Measurements from ENCODE around the gene CENPK.

CENPK gene

GRCh38 chr5:65539827-65540226 is 23.1 kb downstream of the CENPK start:
- no peak for TF ChIP-seq FOXP2 (optimal IDR thresholded peaks at IDR 0.05; ENCODE audit: borderline replicate concordance, extremely low read depth, extremely low read length, insufficient read depth)
- TF ChIP-seq SIN3A (IDR thresholded peaks at IDR 0.05; ENCODE audit: borderline replicate concordance, insufficient read depth, low read length): no peak
- TF ChIP-seq TAF1 (IDR thresholded peaks at IDR 0.05; ENCODE audit: borderline replicate concordance, insufficient read depth, low read length): no peak
- TF ChIP-seq POLR2AphosphoS5 (IDR thresholded peaks at IDR 0.05; ENCODE audit: low read depth, low read length): no peak
- TF ChIP-seq REST (IDR thresholded peaks at IDR 0.05; ENCODE audit: insufficient read depth in 1 of 2, low read depth in 2 of 2, low read length in 2 of 2): no peak

- TF ChIP-seq FOXP2 (optimal IDR thresholded peaks at IDR 0.05; ENCODE audit: borderline replicate concordance, extremely low read depth, extremely low read length, insufficient read depth) (no peak), POLR2AphosphoS5 (IDR thresholded peaks at IDR 0.05; ENCODE audit: low read depth, low read length) (no peak), REST (IDR thresholded peaks at IDR 0.05; ENCODE audit: insufficient read depth in 1 of 2, low read depth in 2 of 2, low read length in 2 of 2) (no peak)
Observed at GRCh38 chr5:65535529-65535987, 27.4 kb downstream of the CENPK start.

- TF ChIP-seq FOXP2 (optimal IDR thresholded peaks at IDR 0.05; ENCODE audit: borderline replicate concordance, extremely low read depth, extremely low read length, insufficient read depth) (no peak), SIN3A (IDR thresholded peaks at IDR 0.05; ENCODE audit: borderline replicate concordance, insufficient read depth, low read length) (no peak), TAF1 (IDR thresholded peaks at IDR 0.05; ENCODE audit: borderline replicate concordance, insufficient read depth, low read length) (no peak), POLR2AphosphoS5 (IDR thresholded peaks at IDR 0.05; ENCODE audit: low read depth, low read length) (no peak), REST (IDR thresholded peaks at IDR 0.05; ENCODE audit: insufficient read depth in 1 of 2, low read depth in 2 of 2, low read length in 2 of 2) (no peak)
Observed at GRCh38 chr5:65530904-65531303, 32.1 kb downstream of the CENPK start.

GRCh38 chr5:65525726-65526125 is 37.2 kb downstream of the CENPK start:
- TF ChIP-seq REST (IDR thresholded peaks at IDR 0.05; ENCODE audit: insufficient read depth in 1 of 2, low read depth in 2 of 2, low read length in 2 of 2): no peak
- no peak for TF ChIP-seq POLR2AphosphoS5 (IDR thresholded peaks at IDR 0.05; ENCODE audit: low read depth, low read length)
- no peak for TF ChIP-seq SIN3A (IDR thresholded peaks at IDR 0.05; ENCODE audit: borderline replicate concordance, insufficient read depth, low read length)
- no peak for TF ChIP-seq FOXP2 (optimal IDR thresholded peaks at IDR 0.05; ENCODE audit: borderline replicate concordance, extremely low read depth, extremely low read length, insufficient read depth)
- no peak for TF ChIP-seq TAF1 (IDR thresholded peaks at IDR 0.05; ENCODE audit: borderline replicate concordance, insufficient read depth, low read length)

Data from PFSK-1 (cell line).